NCI-H1436 (cell line): ENCODE results near the gene SFN.
"Not testable (repeated sequence)": the region's sequence is repeated elsewhere in the genome, so short reads cannot be mapped to it uniquely, and the experiment has no call there.

Experiments used
- DNase-seq: peaks from one replicate; lab custom pipeline; 2025; lab: John Stamatoyannopoulos, UW

The SFN gene

GRCh38 chr1:26839779-26840178 is 23.2 kb upstream of the SFN start:
- DNase-seq, result no peak

- no peak for DNase-seq
These were observed 18.3 kb upstream of the SFN start for GRCh38 chr1:26844424-26845196.

GRCh38 chr1:26847826-26848225 is 15.1 kb upstream of the SFN start:
- DNase-seq, result not testable (repeated sequence)

- no peak for DNase-seq
These were observed 14.4 kb upstream of the SFN start for GRCh38 chr1:26848499-26848898.

GRCh38 chr1:26848941-26849774 is 13.8 kb upstream of the SFN start:
- DNase-seq, result no peak

GRCh38 chr1:26851106-26851684 is 11.8 kb upstream of the SFN start:
- no peak for DNase-seq

GRCh38 chr1:26852701-26853100 is 10.2 kb upstream of the SFN start:
- no peak for DNase-seq

- peak; percentile 61 for DNase-seq
These were observed 9.8 kb upstream of the SFN start for GRCh38 chr1:26853156-26853555.

- no peak for DNase-seq
These were observed 9.3 kb upstream of the SFN start for GRCh38 chr1:26853600-26853999.

- peak; percentile 65 for DNase-seq
These were observed 8.0 kb upstream of the SFN start for GRCh38 chr1:26854906-26855305.

- no peak for DNase-seq
These were observed 7.3 kb upstream of the SFN start for GRCh38 chr1:26855636-26856035.

- DNase-seq, result no peak
These were observed 6.8 kb upstream of the SFN start for GRCh38 chr1:26856181-26856580.

GRCh38 chr1:26856604-26857469 is 6.1 kb upstream of the SFN start:
- DNase-seq, result no peak

- no peak for DNase-seq
These were observed 5.4 kb upstream of the SFN start for GRCh38 chr1:26857473-26858060.

GRCh38 chr1:26858160-26858559 is 4.8 kb upstream of the SFN start:
- no peak for DNase-seq

- no peak for DNase-seq
These were observed 3.9 kb upstream of the SFN start for GRCh38 chr1:26858891-26859640.

- DNase-seq, result no peak
These were observed 1.7 kb upstream of the SFN start for GRCh38 chr1:26861286-26861701.

- DNase-seq, result peak; percentile 48
These were observed 1.0 kb upstream of the SFN start for GRCh38 chr1:26861889-26862378.

- DNase-seq, result no peak
These were observed 732 bp downstream of the SFN start for GRCh38 chr1:26863685-26864077.

GRCh38 chr1:26864610-26865480 is 1.9 kb downstream of the SFN start:
- DNase-seq, result peak; percentile 95
